ENCODE measurements around the gene MS4A13. TPM values are rescaled to one million over a fixed set of nuclear protein-coding genes. Genes with fewer than 3 reads are reported as not detected.

The MS4A13 gene
- total RNA-seq, 1 donor from 2014 or later, result not detected

GRCh38 chr11:60485987-60486386, 29.2 kb upstream of the MS4A13 start:
- Histone ChIP-seq H3K27ac (replicated peaks) (no peak overlapping the region), H3K9me3 (replicated peaks) (no peaks in the 10 kb centered on the region), H3K4me3 (no peak overlapping the region), H3K27me3 (ENCODE audit: low read depth) (no peaks in the 10 kb centered on the region), H3K4me1 (no peaks in the 10 kb centered on the region), H3K36me3 (no peaks in the 10 kb centered on the region)
- TF ChIP-seq CTCF (IDR thresholded peaks at IDR 0.05; ENCODE audit: borderline replicate concordance), result no peak
- DNase-seq, result no peak
- intact Hi-C loops (cut with micrococcal nuclease), result no loop called here

- Histone ChIP-seq H3K27ac (replicated peaks) (no peak within 1 kb of the TSS), H3K4me1 (no peaks in the 10 kb centered on the region), H3K4me3 (no peak within 1 kb of the TSS), H3K27me3 (ENCODE audit: low read depth) (no peaks in the 10 kb centered on the region), H3K36me3 (no peaks in the 10 kb centered on the region), H3K9me3 (replicated peaks) (no peaks in the 10 kb centered on the region)
- TF ChIP-seq CTCF (IDR thresholded peaks at IDR 0.05; ENCODE audit: borderline replicate concordance), result no peak
- intact Hi-C loops (cut with micrococcal nuclease), result no loop called here
- no peak for DNase-seq
Observed at GRCh38 chr11:60492488-60493009, 22.6 kb upstream of the MS4A13 start, which contains the start of gene MS4A12. MS4A12 (plus strand) TSS chr11:60492778; CDS start chr11:60497319, 4,541 bp downstream.

GRCh38 chr11:60493454-60493853, 21.7 kb upstream of the MS4A13 start:
- Histone ChIP-seq H3K4me3 (no peak overlapping the region), H3K36me3 (no peaks in the 10 kb centered on the region), H3K4me1 (no peaks in the 10 kb centered on the region), H3K9me3 (replicated peaks) (no peaks in the 10 kb centered on the region), H3K27ac (replicated peaks) (no peak overlapping the region), H3K27me3 (ENCODE audit: low read depth) (peaks cover 4% of the 10 kb centered on the region)
- DNase-seq, result no peak
- TF ChIP-seq CTCF (IDR thresholded peaks at IDR 0.05; ENCODE audit: borderline replicate concordance), result no peak
- intact Hi-C loops (cut with micrococcal nuclease), result no loop called here

GRCh38 chr11:60498399-60498798, 16.8 kb upstream of the MS4A13 start:
- Histone ChIP-seq H3K27me3 (ENCODE audit: low read depth) (peaks cover 4% of the 10 kb centered on the region), H3K36me3 (no peaks in the 10 kb centered on the region), H3K9me3 (replicated peaks) (no peaks in the 10 kb centered on the region), H3K4me3 (no peak overlapping the region), H3K4me1 (no peaks in the 10 kb centered on the region), H3K27ac (replicated peaks) (no peak overlapping the region)
- no peak for TF ChIP-seq CTCF (IDR thresholded peaks at IDR 0.05; ENCODE audit: borderline replicate concordance)
- no peak for DNase-seq
- intact Hi-C loops (cut with micrococcal nuclease), result no loop called here

GRCh38 chr11:60498853-60499252, 16.3 kb upstream of the MS4A13 start:
- Histone ChIP-seq H3K36me3 (no peaks in the 10 kb centered on the region), H3K27ac (replicated peaks) (no peak overlapping the region), H3K27me3 (ENCODE audit: low read depth) (peaks cover 4% of the 10 kb centered on the region), H3K9me3 (replicated peaks) (no peaks in the 10 kb centered on the region), H3K4me1 (no peaks in the 10 kb centered on the region), H3K4me3 (no peak overlapping the region)
- intact Hi-C loops (cut with micrococcal nuclease), result no loop called here
- DNase-seq, result no peak
- no peak for TF ChIP-seq CTCF (IDR thresholded peaks at IDR 0.05; ENCODE audit: borderline replicate concordance)
